Heart left ventricle (tissue), 13 donors: Measurements from ENCODE around the gene KRT6B.

Experiments
- CTCF ChIP-seq, 12 donors: fragments of 200-600 bp; sonication (generic) in 4 of 12; IDR thresholded peaks; one replicate each; pipeline versions ENCODE4 v1.5.0 to v1.8.0; 2018 to 2022; ENCODE audit warnings: antibody characterized with exemption in 12 of 12, mild to moderate bottlenecking in 5 of 12
- POLR2A ChIP-seq, 2 donors: fragments of 450-650 bp; IDR thresholded peaks; one replicate each; pipeline ENCODE4 v1.6.1; 2017; ENCODE audit warnings: antibody characterized with exemption in 2 of 2, mild to moderate bottlenecking in 2 of 2, moderate library complexity in 2 of 2
- donor health status: ischemic (EF 13 %, LVEDD 7.1; RV severe dilation, severe dysfunction).
- donor health status: DM: no; HTN: yes; CAD: no.
- donor health status: DM: no; HTN: no; CAD: no.
- donor health status: ischemic (EF 25% LVEDD 6.9; RV normal size, moderate dysfunction).
- donor health status: ischemic (EF 25% LVEDD 5.7; RV mildly dilated, moderate dysfunction).
- donor health status: ischemic (EF 35%, LVEDD 5.7; RV mildly dilated, moderate dysfunction).
- donor health status: nonischemic (EF 11% LVEDD 7.7; RV severe dilation, severe dysfunction).
- donor health status: DM: yes; HTN: yes; CAD: no.
- donor health status: PGD.
- donor health status: ischemic (EF 29% LVEDD 5.4; RV normal size, mild dysfunction).
- donor health status: nonischemic (EF 23%, LVEDD 6.1; RV moderate dilation, normal function).

DNA sequence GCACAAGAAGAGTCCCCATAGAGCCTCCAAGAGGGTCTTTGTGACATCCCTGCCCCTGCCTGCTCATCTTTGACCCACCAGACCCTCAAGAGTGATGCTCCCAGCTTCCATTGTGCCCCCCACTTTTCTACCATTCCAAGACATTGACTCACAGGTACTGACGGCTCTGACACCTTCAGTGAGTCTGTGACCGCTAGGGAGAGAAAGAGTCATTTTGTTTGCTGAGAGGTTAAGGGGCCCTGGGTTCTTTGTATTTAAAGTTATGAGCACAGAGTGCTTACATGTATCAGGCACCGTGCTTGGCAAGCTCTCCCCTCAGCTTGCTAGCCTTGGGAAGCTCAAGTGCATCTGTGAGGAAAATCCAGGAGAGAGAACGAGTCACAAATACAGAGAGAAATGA is 38.7 kb downstream of the KRT6B start:
- TF ChIP-seq CTCF (IDR thresholded peaks at IDR 0.05) (no peak), POLR2A (IDR thresholded peaks at IDR 0.05) (no peak)
